HG03521 (cell line): Measurements from ENCODE around the gene TBPL1.
"Not testable (repeated sequence)": the region's sequence is repeated elsewhere in the genome, so short reads cannot be mapped to it uniquely, and the experiment has no call there.

Source experiments
- ATAC-seq: cut with Tn5 transposase; IDR thresholded peaks from one replicate; pipeline ENCODE4 v1.9.1; 2021; ENCODE audit warnings: mild to moderate bottlenecking, moderate library complexity; ENCODE audit not compliant: unreplicated experiment

Gene TBPL1

GRCh38 chr6:133953634-133954415 lies 801 bp downstream of the TBPL1 start:
- ATAC-seq: no peak

GRCh38 chr6:133954657-133955576 lies 1.9 kb downstream of the TBPL1 start:
- ATAC-seq: no peak

- no peak for ATAC-seq
Measured at GRCh38 chr6:133955582-133956415, 2.8 kb downstream of the TBPL1 start.

- ATAC-seq: no peak
Measured at GRCh38 chr6:133956416-133957049, 3.5 kb downstream of the TBPL1 start.

- no peak for ATAC-seq
Measured at GRCh38 chr6:133957227-133957626, 4.2 kb downstream of the TBPL1 start.

GRCh38 chr6:133957780-133958242 lies 4.8 kb downstream of the TBPL1 start:
- no peak for ATAC-seq

GRCh38 chr6:133958791-133959190 lies 5.8 kb downstream of the TBPL1 start:
- no peak for ATAC-seq

GRCh38 chr6:133959667-133960368 lies 6.8 kb downstream of the TBPL1 start:
- ATAC-seq: no peak

GRCh38 chr6:133961831-133962230 lies 8.8 kb downstream of the TBPL1 start:
- no peak for ATAC-seq

- no peak for ATAC-seq
Measured at GRCh38 chr6:133964052-133964451, 11.0 kb downstream of the TBPL1 start.

GRCh38 chr6:133964702-133965101 lies 11.7 kb downstream of the TBPL1 start:
- no peak for ATAC-seq

GRCh38 chr6:133965817-133966360 lies 12.9 kb downstream of the TBPL1 start:
- ATAC-seq: no peak

- peak; percentile 67 for ATAC-seq
Measured at GRCh38 chr6:133966654-133967329, 13.8 kb downstream of the TBPL1 start.

- no peak for ATAC-seq
Measured at GRCh38 chr6:133967347-133967746, 14.3 kb downstream of the TBPL1 start.

GRCh38 chr6:133967835-133968234 lies 14.8 kb downstream of the TBPL1 start:
- ATAC-seq: not testable (repeated sequence)

GRCh38 chr6:133969285-133969920 lies 16.4 kb downstream of the TBPL1 start:
- no peak for ATAC-seq

GRCh38 chr6:133969921-133970295 lies 16.9 kb downstream of the TBPL1 start:
- ATAC-seq: no peak

GRCh38 chr6:133971861-133972260 lies 18.8 kb downstream of the TBPL1 start:
- ATAC-seq: no peak

- ATAC-seq: no peak
Measured at GRCh38 chr6:133972388-133972787, 19.4 kb downstream of the TBPL1 start.
